HuH-7 (cell line): Measurements from ENCODE around the gene CLDND1.

ENCODE experiments used
- DNase-seq: peaks from one replicate; pipeline ENCODE4 v3.0.0; 2011; ENCODE audit warnings: low spot score

CLDND1 gene

DNA sequence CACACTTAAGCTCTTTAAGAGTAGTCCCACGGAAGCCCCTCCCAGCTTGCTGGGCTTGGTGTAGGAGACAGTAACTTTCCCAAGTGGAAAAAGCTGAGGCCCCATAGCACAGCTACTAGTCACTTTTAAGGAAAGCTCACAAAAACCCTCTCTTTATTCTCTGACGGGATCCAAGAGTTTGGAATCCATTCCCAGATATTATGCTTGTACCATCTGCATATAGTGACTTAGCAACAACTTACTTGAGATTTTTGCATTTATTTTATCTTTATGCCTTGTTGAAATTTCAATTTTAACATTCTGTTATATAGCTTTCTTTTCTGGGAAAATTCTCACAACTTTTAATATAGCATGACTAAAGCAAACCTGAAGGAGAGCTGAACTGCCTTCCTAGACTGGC is 28.5 kb upstream of the CLDND1 start:
- DNase-seq = no peak

DNA sequence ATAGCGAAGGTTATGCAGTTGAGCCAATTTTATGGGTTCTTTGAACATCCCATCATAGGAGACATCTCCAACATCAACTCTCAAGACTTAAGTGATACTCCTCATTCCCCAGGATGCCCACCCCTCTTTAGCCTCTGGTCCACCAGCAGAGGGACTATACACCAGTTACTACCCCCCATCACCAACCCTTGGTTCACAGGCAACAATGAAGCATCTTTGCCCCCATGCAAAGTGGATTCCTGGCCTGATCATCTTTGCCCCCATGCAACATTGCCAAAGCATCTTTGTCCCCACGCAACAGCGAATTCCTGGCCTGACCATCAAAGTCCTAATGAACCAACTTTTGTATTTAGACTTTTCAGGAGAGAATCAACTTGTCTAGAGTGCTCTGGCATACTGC is 28.1 kb upstream of the CLDND1 start:
- DNase-seq = no peak

DNA sequence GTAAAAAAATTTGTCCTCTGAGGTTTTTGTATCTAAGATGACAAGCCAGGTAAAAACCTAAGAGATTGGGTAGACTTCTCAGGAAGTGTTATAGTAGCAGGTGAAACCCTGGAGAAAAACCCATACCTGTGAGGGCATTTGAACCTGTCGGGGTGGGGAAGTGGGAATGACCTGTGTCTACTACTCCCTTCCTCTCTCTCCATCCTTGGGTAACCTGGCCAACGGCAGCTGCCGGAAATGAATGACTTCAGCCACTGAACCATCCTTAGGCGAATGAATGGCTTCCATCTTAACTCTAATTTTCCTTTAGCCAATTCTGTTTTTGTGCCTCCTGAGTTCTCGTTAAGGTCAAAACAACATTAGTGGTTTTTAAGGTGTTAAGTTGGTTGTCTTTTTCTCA is 25.8 kb upstream of the CLDND1 start:
- no peak for DNase-seq

DNA sequence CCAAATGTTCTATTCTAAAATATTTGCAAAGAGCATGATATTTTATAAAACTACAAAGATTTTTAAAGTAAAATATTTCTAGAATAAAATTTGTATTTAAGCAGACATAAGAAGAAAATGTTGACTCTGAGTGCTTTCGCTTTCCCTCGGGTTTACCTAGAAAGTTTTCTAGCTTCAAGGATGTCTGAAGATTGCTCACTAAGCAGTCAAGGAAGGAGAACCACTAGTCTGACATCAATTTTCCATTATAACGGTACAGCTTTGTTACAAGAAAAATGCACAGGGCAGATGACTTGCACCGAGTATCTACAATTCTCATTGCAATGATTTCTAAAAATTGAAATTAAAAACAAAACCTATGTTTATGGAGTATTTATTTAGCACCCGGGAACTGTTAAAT is 23.2 kb upstream of the CLDND1 start:
- no peak for DNase-seq

DNA sequence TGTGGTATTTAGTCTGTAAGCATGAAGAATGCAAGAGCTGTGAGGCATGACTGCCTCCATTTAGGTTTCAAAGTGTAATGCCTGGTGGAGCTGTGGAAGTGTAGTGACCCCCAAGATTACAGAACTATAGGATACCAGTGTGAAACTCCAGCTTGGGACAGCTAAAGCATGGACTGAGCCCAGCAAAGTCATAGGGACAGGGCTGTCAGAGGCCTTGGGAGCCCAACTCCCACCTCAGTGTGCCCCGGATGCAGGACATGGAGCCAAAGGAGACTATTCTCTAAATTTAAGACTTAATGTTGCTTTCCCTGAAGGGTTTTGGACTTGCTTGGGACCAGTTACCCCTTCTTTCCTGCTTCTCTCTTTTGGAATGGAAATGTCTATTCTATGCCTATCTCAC is 19.9 kb upstream of the CLDND1 start:
- DNase-seq = no peak

DNA sequence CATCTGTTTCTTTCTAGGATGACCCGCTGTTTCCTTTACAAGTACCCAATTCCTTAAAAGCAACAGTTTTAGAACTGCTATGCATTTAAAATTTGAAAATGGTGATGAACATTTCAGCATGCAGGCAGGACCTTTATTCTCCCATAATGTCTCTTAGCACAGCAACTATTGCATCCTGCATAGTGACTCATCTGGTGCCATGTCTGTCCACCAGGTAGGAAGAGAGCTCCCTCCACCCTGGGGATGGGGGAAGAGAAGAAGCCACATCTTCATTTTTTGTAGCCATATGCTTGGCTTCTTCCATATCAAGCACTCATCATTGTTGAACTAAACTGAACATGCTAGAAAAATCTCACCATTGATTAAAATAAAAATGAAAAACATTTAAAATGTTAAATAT is 19.0 kb upstream of the CLDND1 start:
- no peak for DNase-seq

DNA sequence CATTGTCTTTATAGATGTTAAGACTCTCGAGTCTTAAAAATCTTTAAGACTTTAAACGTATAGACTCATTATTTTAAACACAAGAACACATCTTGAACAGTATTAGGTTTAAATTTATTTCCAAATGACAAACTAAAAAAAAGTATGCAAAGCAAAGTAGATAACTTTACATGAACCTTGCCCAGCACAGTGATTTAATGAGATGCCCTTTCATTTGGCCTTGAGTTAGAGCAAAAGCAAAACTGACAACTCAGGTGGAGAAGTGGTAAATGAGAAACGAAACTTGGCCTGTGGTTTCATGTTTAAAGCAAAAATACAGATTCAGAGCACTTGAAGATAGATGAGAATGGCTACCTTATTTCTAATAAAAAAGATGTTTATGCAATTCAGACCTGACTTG is 17.6 kb upstream of the CLDND1 start:
- DNase-seq = no peak

DNA sequence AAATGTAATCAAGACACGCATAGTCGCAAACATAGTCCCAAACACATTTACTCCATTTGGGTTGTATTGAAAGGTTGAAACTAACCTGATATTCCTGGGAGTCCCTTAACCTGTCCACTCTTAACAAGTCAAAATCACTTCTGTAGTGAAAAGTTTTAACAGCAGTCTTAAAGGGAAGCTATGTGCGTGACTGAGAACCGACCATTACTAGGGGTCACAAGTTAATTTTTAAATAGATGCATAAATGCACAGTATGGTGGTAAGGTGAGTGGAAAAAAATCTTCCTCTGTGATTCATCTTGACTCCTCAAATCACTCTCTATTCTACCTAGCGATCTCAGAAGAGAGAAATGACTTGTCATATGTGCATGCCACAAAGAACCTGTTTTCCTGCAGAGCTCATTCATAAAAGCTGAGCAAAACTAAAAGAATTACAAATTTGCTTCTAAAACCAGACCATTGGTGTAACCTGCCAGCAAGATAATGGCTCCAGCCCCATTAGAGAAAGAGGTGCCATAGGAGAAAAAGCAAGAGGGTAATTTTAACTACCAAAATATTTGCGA is 13.8 kb upstream of the CLDND1 start:
- DNase-seq = no peak

DNA sequence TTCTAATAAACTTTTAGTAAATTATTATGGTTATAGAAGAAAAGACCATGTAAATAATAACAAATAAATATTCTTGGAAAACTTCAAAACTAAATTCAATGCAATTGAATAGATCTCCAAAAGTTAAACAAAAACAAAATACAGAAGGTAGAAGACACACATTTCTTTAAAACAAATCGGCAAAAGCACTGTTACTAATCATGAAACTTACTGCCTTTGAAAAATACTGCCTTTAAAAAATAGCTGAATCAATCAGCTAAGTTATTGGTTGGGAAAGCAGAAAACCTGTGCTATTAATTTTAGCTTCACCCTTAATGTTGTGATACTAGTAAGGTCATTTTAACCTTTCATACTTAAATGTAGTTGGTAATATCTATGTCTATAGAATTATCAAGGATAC is 12.0 kb upstream of the CLDND1 start:
- no peak for DNase-seq

DNA sequence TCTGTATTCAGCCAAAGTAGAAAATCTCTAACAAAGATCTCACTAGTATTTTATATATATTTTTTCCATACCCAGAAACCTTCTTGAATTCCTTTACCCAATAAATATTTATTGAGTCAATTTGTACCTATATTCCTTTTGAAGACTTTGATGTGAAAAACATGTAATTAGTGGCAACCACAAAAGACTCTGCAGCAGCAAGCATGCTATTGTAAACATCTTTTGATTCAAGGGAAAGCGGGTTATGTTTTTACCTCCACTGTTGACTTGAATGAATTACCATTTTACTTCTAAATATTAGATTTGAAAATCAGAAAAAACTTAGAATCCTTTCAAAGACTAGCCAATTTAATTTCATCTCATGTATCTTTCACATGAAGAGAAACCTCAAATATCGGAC is 11.5 kb upstream of the CLDND1 start:
- DNase-seq = no peak

DNA sequence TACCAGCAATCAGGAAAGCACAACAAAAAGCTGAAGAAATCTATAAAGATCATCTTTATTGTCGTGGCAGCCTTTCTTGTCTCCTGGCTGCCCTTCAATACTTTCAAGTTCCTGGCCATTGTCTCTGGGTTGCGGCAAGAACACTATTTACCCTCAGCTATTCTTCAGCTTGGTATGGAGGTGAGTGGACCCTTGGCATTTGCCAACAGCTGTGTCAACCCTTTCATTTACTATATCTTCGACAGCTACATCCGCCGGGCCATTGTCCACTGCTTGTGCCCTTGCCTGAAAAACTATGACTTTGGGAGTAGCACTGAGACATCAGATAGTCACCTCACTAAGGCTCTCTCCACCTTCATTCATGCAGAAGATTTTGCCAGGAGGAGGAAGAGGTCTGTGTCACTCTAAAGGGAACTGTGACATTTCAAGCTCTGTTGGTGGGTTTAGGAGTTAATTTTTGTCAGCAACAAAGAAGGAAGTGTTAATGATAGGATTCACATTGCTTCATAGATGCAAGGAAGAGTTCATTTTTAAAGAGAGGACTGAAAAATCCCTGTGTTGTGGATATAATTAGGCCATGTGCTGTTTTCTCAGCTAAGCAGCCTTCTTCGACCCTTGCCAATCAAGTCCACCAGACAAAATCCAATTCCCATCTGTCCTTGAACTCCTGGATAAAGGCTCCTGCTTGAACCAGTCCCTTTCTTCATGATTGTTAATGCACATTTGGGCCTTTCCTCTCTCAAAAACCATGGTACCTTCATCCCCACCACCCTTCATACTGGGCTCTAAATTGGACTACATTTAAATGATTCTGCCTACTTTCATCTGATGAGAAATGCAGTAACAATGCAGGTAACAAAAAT is 10.2 kb upstream of the CLDND1 start:
- no peak for DNase-seq

DNA sequence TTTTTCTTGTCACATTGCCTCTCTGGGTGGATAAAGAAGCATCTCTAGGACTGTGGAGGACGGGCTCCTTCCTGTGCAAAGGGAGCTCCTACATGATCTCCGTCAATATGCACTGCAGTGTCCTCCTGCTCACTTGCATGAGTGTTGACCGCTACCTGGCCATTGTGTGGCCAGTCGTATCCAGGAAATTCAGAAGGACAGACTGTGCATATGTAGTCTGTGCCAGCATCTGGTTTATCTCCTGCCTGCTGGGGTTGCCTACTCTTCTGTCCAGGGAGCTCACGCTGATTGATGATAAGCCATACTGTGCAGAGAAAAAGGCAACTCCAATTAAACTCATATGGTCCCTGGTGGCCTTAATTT is 9.6 kb upstream of the CLDND1 start:
- no peak for DNase-seq

DNA sequence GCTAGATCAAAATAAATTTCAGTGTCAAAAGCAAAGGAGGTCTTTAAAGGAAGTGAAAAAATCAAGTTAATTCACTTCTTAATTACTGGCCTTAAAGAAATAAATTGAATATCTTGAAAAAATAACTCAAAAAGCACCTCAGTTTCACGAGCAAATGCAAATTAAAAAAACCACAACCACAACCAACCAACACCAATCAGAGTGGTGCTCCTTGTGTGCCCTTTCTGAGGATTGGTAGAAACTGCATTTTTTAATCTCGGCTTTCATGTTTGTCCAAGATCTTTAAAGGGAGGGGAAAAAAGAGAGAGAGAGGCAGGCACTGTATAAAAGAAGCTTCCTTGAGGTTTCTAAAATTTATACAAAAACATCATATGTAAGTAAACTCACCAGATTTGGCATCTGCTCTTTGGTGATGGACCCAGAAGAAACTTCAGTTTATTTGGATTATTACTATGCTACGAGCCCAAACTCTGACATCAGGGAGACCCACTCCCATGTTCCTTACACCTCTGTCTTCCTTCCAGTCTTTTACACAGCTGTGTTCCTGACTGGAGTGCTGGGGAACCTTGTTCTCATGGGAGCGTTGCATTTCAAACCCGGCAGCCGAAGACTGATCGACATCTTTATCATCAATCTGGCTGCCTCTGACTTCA is 9.0 kb upstream of the CLDND1 start, which contains the start of gene GPR15:
Gene GPR15 (plus strand): TSS at position 357 of the 653 bp plus-strand sequence. CDS start 56 bp downstream, at position 413.
- DNase-seq = no peak

DNA sequence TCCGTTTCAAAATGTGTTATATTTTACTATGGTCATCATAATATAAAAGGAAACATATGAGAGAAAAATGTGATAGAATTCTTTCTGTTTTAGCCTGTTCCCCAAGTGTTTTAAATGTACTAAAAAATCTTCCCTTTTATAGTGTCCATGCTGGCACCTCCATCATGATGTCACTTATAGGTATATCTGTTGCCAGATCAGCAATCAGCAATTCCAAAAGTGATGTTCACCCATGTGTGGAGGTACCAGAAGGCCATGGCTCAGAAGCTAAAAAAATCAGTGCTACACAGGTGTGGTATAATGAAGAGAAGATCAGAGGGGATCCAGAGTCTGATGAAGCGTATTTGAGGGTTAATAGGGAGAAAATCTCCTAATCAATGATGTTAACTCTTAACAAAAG is 8.0 kb upstream of the CLDND1 start:
- no peak for DNase-seq

DNA sequence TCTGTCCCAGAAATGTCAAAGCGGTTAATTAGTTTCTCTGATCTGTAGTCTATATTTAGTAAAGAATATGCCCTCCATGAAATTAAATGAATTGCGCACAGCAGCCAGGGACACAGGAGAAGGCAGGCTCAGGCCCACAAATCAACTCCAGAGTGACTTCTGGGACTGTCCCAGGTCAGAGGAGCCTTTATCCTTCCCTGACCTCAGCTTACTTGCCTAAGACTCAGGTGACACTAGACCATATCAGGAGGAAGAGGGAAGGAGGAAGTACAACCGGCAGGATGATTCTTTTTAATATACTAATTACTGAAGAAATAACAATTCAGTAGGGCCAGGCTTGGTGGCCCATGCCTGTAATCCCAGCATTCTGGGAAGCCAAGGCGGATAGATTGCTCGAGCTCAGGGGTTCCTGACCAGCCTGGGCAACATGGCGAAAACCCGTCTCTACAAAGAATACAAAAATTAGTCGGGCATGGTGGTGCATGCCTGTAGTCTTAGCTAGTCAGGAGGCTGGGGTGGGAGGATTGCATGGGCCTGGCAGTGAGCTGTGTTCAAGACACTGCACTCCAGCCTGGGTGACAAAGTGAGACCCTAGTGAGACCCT is 7.3 kb upstream of the CLDND1 start:
- DNase-seq = no peak

DNA sequence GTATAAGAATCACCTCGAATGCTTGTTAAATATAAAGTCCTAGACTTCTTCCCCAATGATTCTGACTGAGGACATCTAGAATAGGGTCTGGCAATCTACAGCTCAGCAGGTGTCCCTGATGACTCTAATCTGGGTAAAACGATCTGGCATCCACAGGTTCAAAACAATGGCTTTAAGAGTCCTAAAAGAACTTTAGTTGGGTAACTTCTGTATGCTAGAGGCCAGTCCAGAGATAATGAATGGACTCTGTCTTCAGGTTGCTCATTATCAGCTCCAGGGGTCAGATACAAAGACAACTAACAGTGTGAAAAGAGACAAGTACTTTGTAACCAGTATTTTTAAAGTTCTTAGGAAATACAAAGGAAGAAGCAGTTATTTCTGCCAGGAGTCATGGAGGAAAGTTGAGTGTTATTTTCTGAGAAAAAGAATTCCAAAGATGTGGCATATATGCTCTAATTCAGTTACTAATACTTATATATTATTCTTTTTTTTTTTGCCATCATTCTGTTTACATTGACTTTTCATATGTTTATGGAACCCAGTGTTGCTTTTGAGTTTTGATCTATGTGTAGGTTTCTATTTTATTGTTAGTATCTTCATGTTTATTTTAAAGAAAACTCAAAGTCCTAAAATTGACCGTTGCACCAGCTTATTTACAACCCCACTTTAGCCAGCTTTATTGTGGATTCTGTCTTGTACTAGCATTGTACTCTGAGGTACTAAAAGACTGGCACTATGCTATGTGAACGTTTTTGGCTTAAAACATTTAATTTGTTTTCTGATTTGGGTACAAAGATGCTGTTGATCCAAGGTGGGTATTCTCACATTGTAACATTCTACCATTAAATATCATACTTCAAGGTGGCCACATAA is 6.0 kb upstream of the CLDND1 start:
- DNase-seq = peak; percentile 58

DNA sequence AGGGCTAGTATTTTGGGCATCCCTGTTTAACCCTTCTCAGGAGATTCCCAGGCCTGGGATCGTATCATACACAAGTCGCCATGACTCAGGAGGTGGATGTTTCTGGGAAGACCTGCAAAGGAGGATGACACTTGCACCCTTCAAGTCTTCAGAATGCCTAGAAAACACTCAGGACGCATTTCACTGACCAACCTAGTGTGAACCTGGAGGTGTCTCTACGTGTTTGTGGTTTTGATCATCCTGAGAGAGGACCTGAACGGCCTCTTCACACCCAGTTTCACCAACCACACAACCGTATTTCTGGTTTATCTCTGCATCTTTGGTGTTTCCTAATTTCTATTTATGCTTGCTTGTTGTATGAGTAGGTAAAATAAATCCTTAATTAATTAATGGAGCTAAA is 2.8 kb upstream of the CLDND1 start:
- DNase-seq = no peak

DNA sequence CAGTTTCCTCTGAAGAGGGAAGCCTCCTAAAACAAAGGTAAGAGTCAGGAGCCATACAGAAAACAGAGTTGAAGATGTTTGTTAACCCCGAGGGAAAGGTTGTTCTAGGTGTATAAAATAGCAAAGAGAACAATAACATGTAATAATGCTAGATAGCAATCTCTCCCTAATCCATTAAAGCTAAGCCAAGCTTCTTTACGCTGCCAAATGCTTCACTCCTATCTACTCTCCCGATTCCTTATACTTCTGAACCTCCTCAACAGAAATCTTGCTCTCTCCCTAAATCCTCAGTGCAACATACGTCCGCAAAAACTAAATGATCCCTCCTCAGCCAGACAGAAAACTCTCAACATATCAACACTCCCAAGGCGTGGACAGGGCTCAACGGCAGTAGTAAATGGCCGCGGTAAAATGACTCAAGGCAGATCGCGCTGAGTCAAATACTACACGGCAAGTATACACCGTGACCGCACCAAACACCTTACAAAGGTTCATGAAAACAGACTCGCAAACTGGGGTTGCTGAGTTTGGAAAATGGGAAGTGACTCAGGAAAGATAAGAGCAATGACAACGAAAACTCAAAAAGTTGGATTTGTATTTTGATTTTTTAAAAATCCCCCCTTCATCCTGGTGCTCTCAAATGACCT is 682 bp downstream of the CLDND1 start:
- peak; percentile 41 for DNase-seq

DNA sequence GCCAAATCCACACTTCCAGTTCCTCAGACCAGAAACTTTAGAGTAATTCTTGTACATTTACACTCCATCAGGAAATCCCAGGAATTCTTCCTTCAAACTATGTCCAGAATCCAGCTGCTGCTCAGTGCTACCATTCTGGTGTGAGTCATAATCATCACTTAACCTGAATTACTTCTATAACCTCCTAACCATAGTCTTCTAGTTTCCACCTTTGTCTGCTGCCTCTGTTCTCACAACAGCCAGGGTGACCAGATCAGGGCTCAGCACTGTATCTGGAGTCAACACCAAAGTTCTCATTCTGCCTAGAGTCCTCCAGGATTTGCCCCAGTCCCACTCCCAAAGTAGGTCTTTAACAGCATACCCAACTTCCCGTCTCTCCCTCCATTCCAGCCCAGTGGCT is 3.4 kb downstream of the CLDND1 start:
- no peak for DNase-seq

DNA sequence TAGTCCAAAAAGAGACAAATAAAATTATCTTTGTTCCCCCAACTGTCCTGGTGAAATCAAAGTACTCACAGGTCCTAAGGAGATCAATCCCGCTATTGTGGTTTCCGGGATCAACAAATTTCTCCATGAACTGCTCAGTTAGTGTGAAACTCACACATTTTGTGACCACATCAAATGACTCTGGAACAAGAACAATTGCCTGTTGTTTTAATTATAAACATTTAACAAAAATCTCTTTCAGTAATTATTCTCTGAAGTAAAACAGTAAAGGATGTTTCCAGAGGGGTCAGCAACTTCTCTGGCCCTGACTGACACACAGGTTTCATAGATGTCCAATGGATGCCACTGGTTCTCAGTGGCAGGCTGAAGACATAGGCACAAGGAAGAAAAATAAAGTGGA is 3.9 kb downstream of the CLDND1 start:
- DNase-seq = no peak

DNA sequence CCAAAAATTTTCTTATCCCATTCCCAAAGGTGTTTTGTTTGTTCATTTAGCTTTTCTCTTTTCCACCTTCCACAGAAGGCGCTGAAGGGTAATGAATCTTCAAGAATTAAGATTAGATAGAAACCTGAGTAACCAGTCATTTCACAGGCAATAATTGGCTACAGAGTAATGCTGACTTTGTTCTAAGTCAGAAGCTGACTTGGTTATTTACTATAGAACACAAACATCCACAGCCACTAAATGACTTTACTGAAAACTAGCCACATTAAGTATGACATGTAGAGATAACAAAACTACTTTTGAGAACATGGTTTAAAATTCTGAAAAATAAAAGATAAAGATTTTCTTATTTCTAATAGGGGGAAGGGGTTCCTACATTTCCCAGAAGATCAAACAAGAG is 7.8 kb downstream of the CLDND1 start:
- no peak for DNase-seq

DNA sequence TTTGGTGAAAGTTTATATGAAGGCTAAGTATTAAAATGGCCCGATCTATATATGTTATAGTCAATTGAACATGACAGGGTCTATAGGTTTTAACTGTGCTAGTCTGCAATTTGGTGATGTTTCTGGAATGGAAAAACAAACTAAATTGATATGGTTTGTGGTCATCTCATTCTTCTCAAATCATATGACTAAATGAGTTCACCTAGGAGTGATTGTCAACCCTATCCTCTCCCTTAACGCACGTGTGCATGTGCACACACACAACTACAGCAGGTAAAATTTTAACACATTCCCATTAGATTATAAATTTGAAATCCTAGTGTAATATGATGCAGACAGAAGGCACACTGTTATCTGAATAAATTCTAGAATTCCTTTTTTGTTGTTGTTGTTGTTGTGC is 9.0 kb downstream of the CLDND1 start:
- no peak for DNase-seq
